Measurements from ENCODE around the gene IRGC. TPM values are rescaled to one million over a fixed set of nuclear protein-coding genes. Genes with fewer than 3 reads are reported as not detected.
A peak's percentile ranks its signal among the peaks of the same experiment; 100 is the strongest.

Gene IRGC
- total and polyA plus RNA-seq, 2 of the 13 experiments (the other 11 are each of a cell fraction or from before 2014, with no cell fraction given), result not detected

- BruUV-seq (replicated peaks), result no TSS peak
- Histone ChIP-seq H3K4me1 (ENCODE audit: insufficient read depth, low read length) (peaks cover 26% of the 10 kb centered on the region), H3K27me3 (ENCODE audit: control insufficient read depth in 1 of 2, insufficient read depth in 2 of 2, low read length in 2 of 2) (peaks cover 0 to 12% of the 10 kb centered on the region in 2 experiments; a peak in 3 of 5 replicates), H4K20me1 (ENCODE audit: insufficient read depth, low read length) (no peaks in the 10 kb centered on the region), H2AFZ (ENCODE audit: low read length) (no peak overlapping the region), H3K9me3 (ENCODE audit: low read length) (no peaks in the 10 kb centered on the region), H3K79me2 (ENCODE audit: insufficient read depth, low read length) (no peaks in the 10 kb centered on the region), H3K27ac (ENCODE audit: extremely low read length, insufficient read depth, low read length) (no peak overlapping the region), H3K9ac (ENCODE audit: insufficient read depth, low read depth, low read length) (peak overlapping the region; percentile 31; the same call in 1 of the 2 replicates), H3K4me3 (replicated peaks in 1 of 3; ENCODE audit: insufficient read depth in 1 of 3, low read depth in 2 of 3, low read length in 3 of 3) (peak overlapping the region in 2 of 3 experiments; percentile 29 to 62; a peak in 3 of 6 replicates), H3K36me3 (replicated peaks in 1 of 2; ENCODE audit: control insufficient read depth in 1 of 2, insufficient read depth in 2 of 2, low read length in 2 of 2) (no peaks in the 10 kb centered on the region), H3K4me2 (ENCODE audit: low read depth, low read length) (peak overlapping the region; percentile 88)
- ATAC-seq (no peak), FAIRE-seq (no peak), DNase-seq (ENCODE audit: low spot score) (no peak)
- ChIA-PET CTCF (ENCODE audit: low intra/inter-chr PET ratio, low total read pairs) (no interaction called here), POLR2A (no interaction called here)
- TF ChIP-seq ZBED4 (CRISPR knock-in tag; IDR thresholded peaks at IDR 0.05; ENCODE audit: borderline replicate concordance) (no peak), ZBTB43 (CRISPR knock-in tag; conservative IDR thresholded peaks at IDR 0.05) (no peak), ZNF510 (CRISPR knock-in tag; IDR thresholded peaks at IDR 0.05; ENCODE audit: low read depth) (no peak), ISX (CRISPR knock-in tag; conservative IDR thresholded peaks at IDR 0.05) (no peak), ZNF292 (CRISPR knock-in tag; IDR thresholded peaks at IDR 0.05; ENCODE audit: borderline replicate concordance, low read depth) (no peak), TP53 (CRISPR knock-in tag; conservative IDR thresholded peaks at IDR 0.05) (no peak), RELA (CRISPR knock-in tag; IDR thresholded peaks at IDR 0.05) (no peak), TBX2 (CRISPR knock-in tag; IDR thresholded peaks at IDR 0.05; ENCODE audit: borderline replicate concordance) (no peak), ZNF468 (CRISPR knock-in tag; IDR thresholded peaks at IDR 0.05) (no peak), FOXA3 (CRISPR knock-in tag; IDR thresholded peaks at IDR 0.05) (no peak)
- 87% methylated on average over 26 of the region's 26 CpGs for WGBS (ENCODE audit: low lambda C conversion rate)
- intact Hi-C loops (cut with micrococcal nuclease; ENCODE audit: unreplicated experiment) (loop anchor here (10.0 kb wide), 1 partner anchor 98 kb away; no protein-coding TSS in a partner anchor), in situ Hi-C loops (cut with HindIII; ENCODE audit: extremely low pct_ligation_motif_present, low pct_unique_long_range_greater_than_20kb) (no loop called here)
Measured at GRCh38 chr19:43667126-43667875, 48.6 kb upstream of the IRGC start.

Measured in HepG2 (cell line).